ENCODE data around the gene TBC1D8.
"Not testable (repeated sequence)": the region's sequence is repeated elsewhere in the genome, so short reads cannot be mapped to it uniquely, and the experiment has no call there.

TBC1D8 gene

GRCh38 chr2:101064868-101065549 lies 86.2 kb downstream of the TBC1D8 start:
- DNase-seq (ENCODE audit: low read depth in 1 of 2, low spot score in 1 of 2) = no peak

- no peak for DNase-seq (ENCODE audit: low read depth in 1 of 2, low spot score in 1 of 2)
Measured at GRCh38 chr2:101064505-101064867, 86.7 kb downstream of the TBC1D8 start.

- DNase-seq (ENCODE audit: low read depth in 1 of 2, low spot score in 1 of 2) = no peak
Measured at GRCh38 chr2:101064125-101064502, 87.1 kb downstream of the TBC1D8 start.

- DNase-seq (ENCODE audit: low read depth in 1 of 2, low spot score in 1 of 2) = no peak
Measured at GRCh38 chr2:101063352-101064124, 87.6 kb downstream of the TBC1D8 start.

GRCh38 chr2:101058386-101058785 lies 92.8 kb downstream of the TBC1D8 start:
- DNase-seq (ENCODE audit: low read depth in 1 of 2, low spot score in 1 of 2) = no peak

- no peak for DNase-seq (ENCODE audit: low read depth in 1 of 2, low spot score in 1 of 2)
Measured at GRCh38 chr2:101057051-101057933, 93.9 kb downstream of the TBC1D8 start.

- DNase-seq (ENCODE audit: low read depth in 1 of 2, low spot score in 1 of 2) = no peak
Measured at GRCh38 chr2:101053117-101053516, 98.1 kb downstream of the TBC1D8 start.

GRCh38 chr2:101052147-101052546 lies 99.0 kb downstream of the TBC1D8 start:
- DNase-seq (ENCODE audit: low read depth in 1 of 2, low spot score in 1 of 2) = no peak

GRCh38 chr2:101050886-101051285 lies 100.3 kb downstream of the TBC1D8 start:
- not testable (repeated sequence) for DNase-seq (ENCODE audit: low read depth in 1 of 2, low spot score in 1 of 2)

- no peak for DNase-seq (ENCODE audit: low read depth in 1 of 2, low spot score in 1 of 2)
Measured at GRCh38 chr2:101048756-101049155, 102.4 kb downstream of the TBC1D8 start.

GRCh38 chr2:101047774-101048173 lies 103.4 kb downstream of the TBC1D8 start:
- no peak for DNase-seq (ENCODE audit: low read depth in 1 of 2, low spot score in 1 of 2)

GRCh38 chr2:101047075-101047766 lies 104.0 kb downstream of the TBC1D8 start:
- no peak for DNase-seq (ENCODE audit: low read depth in 1 of 2, low spot score in 1 of 2)

GRCh38 chr2:101045330-101045729 lies 105.9 kb downstream of the TBC1D8 start:
- DNase-seq (ENCODE audit: low read depth in 1 of 2, low spot score in 1 of 2) = no peak

- no peak for DNase-seq (ENCODE audit: low read depth in 1 of 2, low spot score in 1 of 2)
Measured at GRCh38 chr2:101041413-101041812, 109.8 kb downstream of the TBC1D8 start.

GRCh38 chr2:101040761-101041160 lies 110.4 kb downstream of the TBC1D8 start:
- DNase-seq (ENCODE audit: low read depth in 1 of 2, low spot score in 1 of 2) = no peak

- DNase-seq (ENCODE audit: low read depth in 1 of 2, low spot score in 1 of 2) = no peak
Measured at GRCh38 chr2:101040072-101040471, 111.1 kb downstream of the TBC1D8 start.

- DNase-seq (ENCODE audit: low read depth in 1 of 2, low spot score in 1 of 2) = no peak
Measured at GRCh38 chr2:101038455-101039255, 112.5 kb downstream of the TBC1D8 start.

GRCh38 chr2:101037161-101037755 lies 113.9 kb downstream of the TBC1D8 start:
- no peak for DNase-seq (ENCODE audit: low read depth in 1 of 2, low spot score in 1 of 2)

- DNase-seq (ENCODE audit: low read depth in 1 of 2, low spot score in 1 of 2) = no peak
Measured at GRCh38 chr2:101036562-101036961, 114.6 kb downstream of the TBC1D8 start.
